GM21717 (cell line): ENCODE measurements around the gene TAAR8.
A peak's percentile ranks its signal among the peaks of the same experiment; 100 is the strongest.
"Not testable (repeated sequence)": the region's sequence is repeated elsewhere in the genome, so short reads cannot be mapped to it uniquely, and the experiment has no call there.

Experiments
- ATAC-seq: cut with Tn5 transposase; IDR thresholded peaks from one replicate; pipeline ENCODE4 v1.9.1; 2021; ENCODE audit warnings: mild to moderate bottlenecking, moderate library complexity; ENCODE audit not compliant: unreplicated experiment

The TAAR8 gene

DNA sequence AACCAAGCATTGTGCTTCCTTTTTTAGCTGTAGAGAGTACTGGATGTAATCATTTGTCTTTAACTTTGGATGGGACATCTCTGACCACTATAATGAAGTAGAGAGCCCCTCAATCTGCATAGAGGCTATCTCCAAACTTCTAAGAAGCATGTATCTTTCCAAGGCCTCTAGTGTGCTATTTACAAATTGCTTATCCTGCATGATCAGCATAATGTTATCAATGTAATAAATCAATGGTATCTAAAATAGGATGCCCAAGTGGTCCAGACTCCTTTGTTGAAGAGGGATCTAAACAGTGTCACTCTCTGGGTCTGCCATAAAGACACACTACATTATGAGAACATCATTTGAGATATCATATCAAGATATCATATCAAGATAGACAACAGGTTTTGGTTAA is 7.6 kb upstream of the TAAR8 start:
- no peak for ATAC-seq

DNA sequence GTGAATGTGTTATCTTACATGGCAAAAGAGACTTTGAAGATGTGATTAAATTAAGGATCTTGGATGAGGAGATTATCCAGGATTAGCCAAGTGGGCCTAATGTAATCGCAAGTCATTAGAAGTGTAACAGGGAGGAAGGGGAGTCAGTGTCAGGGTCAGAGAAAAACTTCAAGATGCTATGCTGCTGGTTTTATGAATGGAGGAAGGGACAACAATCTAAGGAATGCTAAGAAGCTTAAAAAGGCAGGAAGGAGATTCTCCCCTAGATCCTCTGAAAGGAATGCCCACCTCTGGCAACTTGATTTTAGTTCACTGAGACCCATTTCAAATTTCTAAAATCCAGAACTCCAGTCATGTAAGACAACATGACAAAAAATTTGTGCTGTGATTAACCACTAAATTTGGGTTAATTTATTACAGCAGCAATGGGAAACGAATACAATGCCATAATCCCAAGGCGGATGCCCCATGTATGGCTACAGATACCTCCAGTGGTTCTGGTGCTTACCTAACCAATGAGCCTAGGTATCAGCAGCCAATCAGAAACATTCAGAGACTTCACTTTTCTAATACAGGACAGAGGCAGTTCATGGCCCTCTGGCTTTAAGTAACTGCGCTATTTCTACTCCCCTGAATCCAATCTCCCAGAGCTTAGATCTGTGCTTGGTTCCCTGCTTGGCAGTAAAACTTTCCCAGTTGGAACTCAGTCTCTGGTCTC is 3.6 kb upstream of the TAAR8 start:
- no peak for ATAC-seq

DNA sequence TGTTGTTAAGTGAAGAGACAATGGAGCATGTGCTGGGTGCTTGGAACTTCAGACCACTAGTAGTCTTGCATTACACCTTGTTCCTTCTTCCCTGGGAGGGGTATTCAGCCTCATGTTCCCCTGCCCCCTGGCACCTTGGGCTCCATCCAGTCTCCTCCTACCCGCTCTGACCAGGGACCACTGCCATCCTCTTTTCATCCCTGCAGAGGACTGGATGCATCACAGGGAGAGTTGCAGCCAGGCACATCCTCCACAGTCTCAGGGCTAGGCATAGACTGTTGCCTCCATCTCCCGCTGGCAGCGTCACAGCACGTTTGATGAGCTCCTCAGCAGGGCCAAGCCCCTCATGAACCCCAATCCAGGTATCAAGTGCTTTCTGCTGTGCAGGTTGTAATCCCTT is 1.3 kb upstream of the TAAR8 start:
- ATAC-seq = no peak

DNA sequence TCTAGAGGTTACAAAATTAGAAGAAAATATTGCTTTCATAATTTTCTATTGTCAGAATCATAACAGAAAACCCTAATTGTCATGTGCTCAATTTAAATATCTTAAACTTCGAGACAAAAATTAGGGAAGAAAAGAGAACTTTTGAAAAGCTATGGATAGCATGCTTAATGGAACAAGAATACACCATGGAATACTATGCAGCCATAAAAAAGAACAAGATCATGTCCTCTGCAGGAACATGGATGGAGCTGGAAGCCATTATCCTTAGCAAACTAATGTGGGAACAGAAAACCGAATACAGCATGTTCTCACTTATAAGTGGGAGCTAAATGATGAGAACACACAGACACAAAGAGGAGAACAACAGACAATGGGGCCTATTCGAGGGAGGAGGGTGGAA is 7.6 kb downstream of the TAAR8 start:
- ATAC-seq = not testable (repeated sequence)

DNA sequence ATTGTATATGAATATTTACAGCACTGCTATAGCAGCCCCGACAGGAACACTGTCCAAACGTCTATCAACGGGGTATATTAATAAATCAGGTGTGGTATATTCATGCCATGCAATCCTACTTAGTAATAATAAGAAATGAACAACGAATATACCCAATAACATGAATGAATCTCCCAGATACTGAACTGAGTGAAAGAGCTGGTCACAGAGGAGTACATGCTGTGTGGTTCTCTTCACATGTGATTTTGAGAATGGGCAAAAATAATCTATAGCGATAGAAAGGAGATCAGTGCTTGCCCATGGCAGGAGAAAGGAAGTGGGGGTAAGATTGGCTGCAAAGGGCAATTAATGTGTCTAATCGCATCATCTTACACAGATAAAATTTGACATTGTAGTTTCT is 13.9 kb downstream of the TAAR8 start:
- ATAC-seq = no peak

DNA sequence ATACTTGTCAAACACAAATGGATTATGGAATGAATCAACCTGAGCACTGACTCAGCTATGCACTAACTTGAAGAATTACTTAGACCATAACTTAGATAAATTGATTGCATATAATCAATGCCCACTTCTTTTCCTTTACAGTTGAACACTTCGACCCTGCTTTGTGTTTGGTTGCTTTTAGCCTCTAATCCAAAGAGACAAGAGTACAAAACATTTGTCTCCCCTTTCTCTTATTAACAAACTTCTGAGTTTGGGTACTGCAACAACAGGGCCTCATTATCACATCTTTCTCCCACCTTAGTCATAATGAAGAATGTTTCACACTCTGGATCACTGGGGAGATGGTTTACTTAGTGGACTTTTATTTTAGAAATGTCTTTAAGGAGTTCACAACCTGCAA is 15.1 kb downstream of the TAAR8 start:
- no peak for ATAC-seq

GRCh38 chr6:132568611-132569010 is 16.1 kb downstream of the TAAR8 start:
- no peak for ATAC-seq

DNA sequence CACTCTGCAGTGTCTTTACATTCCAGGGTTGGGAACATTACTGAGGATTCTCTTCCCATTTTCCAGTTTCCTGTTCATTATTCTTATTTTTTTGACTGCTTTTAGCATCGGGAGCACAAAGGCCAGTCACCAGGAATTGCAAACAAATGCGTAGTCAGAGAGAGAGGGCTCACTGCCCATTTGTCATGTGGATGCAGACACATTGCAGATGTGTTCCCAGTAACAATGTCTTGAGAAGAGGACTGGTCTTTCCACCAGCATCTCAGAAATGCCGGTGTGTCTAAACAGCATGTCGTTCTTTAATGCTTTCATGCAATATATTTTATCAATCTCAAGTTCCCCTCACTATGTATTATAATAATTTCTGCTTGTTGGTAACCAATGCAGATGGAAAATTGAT is 16.7 kb downstream of the TAAR8 start:
- ATAC-seq = no peak

DNA sequence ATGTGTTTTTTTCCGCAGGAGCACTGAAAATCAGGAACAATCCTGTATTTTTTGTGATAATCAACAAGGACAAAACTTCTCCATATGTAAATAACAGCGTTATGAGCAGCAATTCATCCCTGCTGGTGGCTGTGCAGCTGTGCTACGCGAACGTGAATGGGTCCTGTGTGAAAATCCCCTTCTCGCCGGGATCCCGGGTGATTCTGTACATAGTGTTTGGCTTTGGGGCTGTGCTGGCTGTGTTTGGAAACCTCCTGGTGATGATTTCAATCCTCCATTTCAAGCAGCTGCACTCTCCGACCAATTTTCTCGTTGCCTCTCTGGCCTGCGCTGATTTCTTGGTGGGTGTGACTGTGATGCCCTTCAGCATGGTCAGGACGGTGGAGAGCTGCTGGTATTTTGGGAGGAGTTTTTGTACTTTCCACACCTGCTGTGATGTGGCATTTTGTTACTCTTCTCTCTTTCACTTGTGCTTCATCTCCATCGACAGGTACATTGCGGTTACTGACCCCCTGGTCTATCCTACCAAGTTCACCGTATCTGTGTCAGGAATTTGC is 17.8 kb downstream of the TAAR8 start, which contains the start of gene TAAR6:
Gene TAAR6 (plus strand): TSS at position 102 of the 557 bp plus-strand sequence. CDS start 0 bp downstream, at position 102.
- ATAC-seq = no peak

- no peak for ATAC-seq
Measured at GRCh38 chr6:132571774-132572173, 19.3 kb downstream of the TAAR8 start.

DNA sequence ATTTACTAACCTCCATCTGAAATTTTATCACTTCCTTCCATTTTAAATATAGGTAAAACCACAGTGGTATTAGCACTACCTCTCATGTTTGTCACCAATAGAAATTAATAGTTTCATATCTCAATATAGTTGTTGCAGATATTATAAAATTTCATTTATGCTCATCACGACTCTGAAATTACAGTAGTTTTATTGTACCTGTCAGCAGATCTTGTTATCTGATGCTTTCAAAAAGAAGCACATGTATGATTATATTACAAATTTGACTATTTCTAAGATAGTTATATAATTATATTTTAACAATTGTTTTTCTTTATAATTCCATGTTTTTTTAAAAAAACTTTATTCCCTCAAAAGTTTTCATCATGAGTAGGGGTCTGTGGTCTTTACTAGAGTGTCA is 32.2 kb downstream of the TAAR8 start:
- ATAC-seq = no peak

DNA sequence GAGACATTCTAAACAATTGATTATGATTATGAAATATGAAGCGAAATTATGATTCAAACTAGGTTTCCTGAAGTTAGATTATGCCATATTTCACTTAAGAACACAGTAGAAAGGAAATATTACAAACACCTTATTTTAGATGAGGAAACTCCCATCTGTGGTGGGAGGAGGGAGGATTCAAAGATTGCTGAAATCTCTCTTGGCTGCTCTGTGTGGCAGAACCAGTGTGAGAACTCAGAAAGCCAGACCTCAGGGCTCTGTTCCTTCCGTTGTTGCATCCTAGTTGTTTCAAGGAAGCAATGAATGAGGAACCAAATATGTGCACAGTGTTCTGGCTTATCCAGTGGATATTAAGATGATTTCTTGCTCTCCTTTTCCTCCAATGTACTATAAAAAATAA is 35.0 kb downstream of the TAAR8 start:
- no peak for ATAC-seq

DNA sequence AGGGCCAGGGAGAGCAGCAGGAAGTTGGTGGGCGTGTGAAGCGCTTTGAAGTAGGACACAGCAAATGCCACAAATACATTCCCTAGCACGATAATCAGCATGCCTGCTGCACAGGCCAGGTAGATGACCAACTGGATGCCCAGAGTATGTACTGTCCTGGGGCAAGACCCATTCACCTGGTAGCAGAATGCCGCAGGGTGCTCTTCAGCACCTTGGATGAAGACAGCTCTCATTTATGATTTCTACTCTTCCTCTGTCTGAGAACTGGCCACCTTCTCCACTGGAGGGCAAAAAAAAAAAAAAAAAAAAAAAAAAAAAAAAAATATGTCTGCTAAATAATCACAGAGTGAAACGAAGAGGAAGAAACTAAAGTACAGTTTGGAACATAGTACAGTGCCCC is 37.0 kb downstream of the TAAR8 start, which contains the start of gene TAAR5:
Gene TAAR5 (minus strand): TSS at position 288 of the 400 bp plus-strand sequence. CDS start 55 bp downstream, at position 233.
- ATAC-seq = no peak

- no peak for ATAC-seq
Measured at GRCh38 chr6:132590362-132590761, 37.9 kb downstream of the TAAR8 start.

DNA sequence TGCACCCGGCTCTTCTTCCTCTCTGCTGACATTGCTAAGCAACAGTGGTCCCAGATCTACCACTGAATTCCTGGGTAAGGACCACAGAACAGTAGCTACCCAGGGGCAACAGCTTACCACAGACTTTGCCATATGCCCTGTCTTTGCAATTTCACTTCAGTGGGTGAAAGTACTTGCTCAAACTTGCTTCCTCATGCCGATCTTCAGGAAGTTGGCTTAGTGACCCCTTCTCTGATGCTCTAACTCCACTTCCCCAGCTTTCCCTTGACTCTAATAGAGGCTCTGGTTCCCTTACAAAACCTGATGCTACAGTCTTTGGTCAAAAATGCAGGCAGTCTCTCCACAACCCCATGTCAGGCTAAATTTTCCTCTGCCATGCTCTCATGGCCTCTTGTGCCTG is 40.4 kb downstream of the TAAR8 start:
- no peak for ATAC-seq

GRCh38 chr6:132596201-132596600 is 43.7 kb downstream of the TAAR8 start:
- no peak for ATAC-seq

DNA sequence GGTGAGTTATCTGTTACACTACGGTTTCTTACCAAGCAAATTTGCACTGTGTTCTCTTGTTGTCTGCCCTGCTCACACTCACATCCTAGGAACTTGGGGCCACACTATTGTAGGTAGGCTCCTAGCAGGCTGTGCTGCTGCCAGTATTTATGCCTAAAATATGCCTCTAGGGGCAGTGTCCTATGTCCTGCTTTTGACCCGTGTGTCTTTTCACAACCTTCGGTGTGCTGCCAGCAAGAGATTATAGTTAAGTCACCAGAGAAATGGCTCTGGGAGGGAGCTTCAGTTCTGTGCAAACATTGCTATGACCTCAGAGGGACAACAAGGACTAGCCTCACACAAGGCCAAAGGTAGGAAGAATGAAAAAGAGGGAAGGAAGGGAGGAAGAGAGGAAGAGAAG is 46.0 kb downstream of the TAAR8 start:
- peak; percentile 53 for ATAC-seq

GRCh38 chr6:132600900-132601299 is 48.4 kb downstream of the TAAR8 start:
- not testable (repeated sequence) for ATAC-seq
